Common myeloid progenitor, CD34-positive (primary cell): ENCODE data around the gene RNGTT.

ENCODE experiments used
- CTCF ChIA-PET: fragments of 350-600 bp; sonication (Branson Sonifier 250); formaldehyde crosslinking; loops from one replicate; lab custom pipeline; 2021; ENCODE audit warnings: antibody characterized with exemption; lab: Charles Lee
- POLR2A ChIA-PET: fragments of 350-600 bp; sonication (Branson Sonifier 250); formaldehyde crosslinking; loops from one replicate; lab custom pipeline; 2021; ENCODE audit warnings: antibody characterized with exemption; lab: Charles Lee
- DNase-seq, 3 donors: peaks; one replicate each; pipeline versions ENCODE4 v3.0.0 to v3.0.0-alpha.2; 2013
- H3K27ac ChIP-seq, 2 experiments: 1 replicate in 1 of 2; 2 replicates in 1 of 2; pipeline ENCODE4 v1.7.0; 2013; ENCODE audit warnings: inconsistent platforms in 2 of 2, low read length in 2 of 2, mild to moderate bottlenecking in 2 of 2, low read depth in 1 of 2, moderate library complexity in 1 of 2; ENCODE audit not compliant: severe bottlenecking in 2 of 2, insufficient read depth in 1 of 2, poor library complexity in 1 of 2
- H3K27me3 ChIP-seq, 5 experiments: replicated peaks in 2 of 5; 1 replicate in 3 of 5; 2 replicates in 2 of 5; pipeline versions ENCODE4 v1.6.1 to v1.7.0; 2013; ENCODE audit warnings: low read length in 4 of 5, mild to moderate bottlenecking in 2 of 5, moderate library complexity in 2 of 5, inconsistent platforms in 1 of 5; ENCODE audit not compliant: insufficient read depth in 5 of 5, control insufficient read depth in 4 of 5
- H3K36me3 ChIP-seq, 4 experiments: 1 replicate in 2 of 4; 2 replicates in 2 of 4; pipeline versions ENCODE4 v1.6.1 to v1.7.0; 2013; ENCODE audit warnings: low read length in 3 of 4, control low read depth in 1 of 4, mild to moderate bottlenecking in 1 of 4; ENCODE audit not compliant: control insufficient read depth in 4 of 4, insufficient read depth in 4 of 4
- H3K4me1 ChIP-seq, 4 experiments: 1 replicate in 3 of 4; 2 replicates in 1 of 4; pipeline versions ENCODE4 v1.6.1 to v1.7.1; 2013; ENCODE audit warnings: low read length in 3 of 4, mild to moderate bottlenecking in 3 of 4, control low read depth in 1 of 4, inconsistent platforms in 1 of 4, moderate library complexity in 1 of 4; ENCODE audit not compliant: control insufficient read depth in 4 of 4, insufficient read depth in 4 of 4; ENCODE audit errors: control extremely low read depth in 1 of 4
- H3K4me3 ChIP-seq, 7 experiments: 1 replicate in 4 of 7; 2 replicates in 3 of 7; pipeline versions ENCODE4 v1.5.1 to v1.7.0; 2013; ENCODE audit warnings: mild to moderate bottlenecking in 7 of 7, low read length in 6 of 7, moderate library complexity in 6 of 7, inconsistent platforms in 2 of 7, low read depth in 2 of 7, control low read depth in 1 of 7; ENCODE audit not compliant: insufficient read depth in 4 of 7, control insufficient read depth in 1 of 7; ENCODE audit errors: extremely low read depth in 1 of 7
- H3K9me3 ChIP-seq, 5 experiments: 1 replicate in 4 of 5; 2 replicates in 1 of 5; pipeline versions ENCODE4 v1.6.1 to v1.7.1; 2013; ENCODE audit warnings: low read length in 4 of 5, mild to moderate bottlenecking in 2 of 5, inconsistent platforms in 1 of 5, low read depth in 1 of 5, moderate library complexity in 1 of 5; ENCODE audit not compliant: control insufficient read depth in 4 of 5, insufficient read depth in 2 of 5; ENCODE audit errors: control extremely low read depth in 1 of 5
- WGBS: methylation state at CpG from one replicate; pipeline ENCODE4 v1.1.5; 2013; ENCODE audit not compliant: insufficient coverage; 5-methylcytosine and 5-hydroxymethylcytosine counted together

Gene RNGTT

DNA sequence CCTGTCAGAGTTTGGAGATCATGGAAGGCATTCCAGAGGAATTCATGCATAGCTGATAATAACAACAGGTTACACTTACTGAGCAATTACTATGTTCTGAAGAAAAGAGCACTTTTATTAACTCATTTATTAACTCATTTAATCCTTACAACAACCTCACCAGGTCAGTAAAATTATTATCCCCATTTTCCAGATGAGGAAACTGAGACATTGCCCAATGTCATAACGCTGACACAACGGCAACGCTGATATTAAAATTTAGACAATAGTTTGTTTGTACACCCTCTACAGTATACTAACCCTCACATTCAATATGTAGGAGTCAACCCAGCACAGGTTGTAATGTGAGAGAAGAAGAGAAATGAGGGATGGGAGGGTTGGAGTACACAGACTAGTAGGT lies 105.0 kb downstream of the RNGTT start:
- POLR2A ChIA-PET, result no interaction called here
- no peak overlapping the region for H3K4me3 ChIP-seq
- no CpG with 5 or more reads among the region's 3 CpGs for WGBS

DNA sequence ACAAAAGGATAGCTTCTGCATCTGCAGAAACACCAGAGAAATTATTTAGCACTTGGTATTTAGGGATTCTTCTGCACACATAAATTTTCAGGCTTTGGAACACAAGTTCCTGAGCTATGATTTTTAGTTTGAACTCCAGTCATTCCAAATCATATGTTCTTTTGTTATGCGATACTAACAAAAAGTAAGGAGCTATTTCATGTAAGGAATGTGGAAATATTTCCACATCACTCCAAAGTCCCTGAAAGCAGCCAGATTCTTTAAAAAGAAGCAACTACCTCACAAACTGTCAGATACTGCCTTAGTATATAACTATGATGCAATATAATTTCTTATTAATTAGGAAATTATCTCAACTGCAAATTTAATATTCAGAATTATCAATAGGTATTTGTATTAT lies 106.9 kb downstream of the RNGTT start:
- H3K4me3 ChIP-seq, result no peak overlapping the region
- no peaks in the 10 kb centered on the region for H3K4me1 ChIP-seq
- peaks cover 0 to 3% (median 0%) of the 10 kb centered on the region in 4 experiments for H3K36me3 ChIP-seq
- CTCF ChIA-PET, result interaction anchor here (1.1 kb wide), 1 partner anchor 15 kb away, joined by 4 read pairs; no protein-coding TSS in a partner anchor
- H3K27ac ChIP-seq, result no peak overlapping the region
- no peaks in the 10 kb centered on the region for H3K9me3 ChIP-seq
- H3K27me3 ChIP-seq, result no peaks in the 10 kb centered on the region
- POLR2A ChIA-PET, result no interaction called here
- no peak for DNase-seq
- WGBS, result no CpG with 5 or more reads among the region's 1 CpG

More for the DNA sequence above, 105.0 kb downstream of the RNGTT start:
- H3K9me3 ChIP-seq, result no peaks in the 10 kb centered on the region
- no peak for DNase-seq
- no peaks in the 10 kb centered on the region for H3K4me1 ChIP-seq
- CTCF ChIA-PET, result interaction anchor here (0.8 to 1.7 kb wide), 2 partner anchors 13 to 1706 kb away, joined by 3 to 4 read pairs; no protein-coding TSS in a partner anchor
- H3K27me3 ChIP-seq, result no peaks in the 10 kb centered on the region
- H3K36me3 ChIP-seq, result peaks cover 0 to 8% (median 3%) of the 10 kb centered on the region in 4 experiments
- no peak overlapping the region for H3K27ac ChIP-seq

DNA sequence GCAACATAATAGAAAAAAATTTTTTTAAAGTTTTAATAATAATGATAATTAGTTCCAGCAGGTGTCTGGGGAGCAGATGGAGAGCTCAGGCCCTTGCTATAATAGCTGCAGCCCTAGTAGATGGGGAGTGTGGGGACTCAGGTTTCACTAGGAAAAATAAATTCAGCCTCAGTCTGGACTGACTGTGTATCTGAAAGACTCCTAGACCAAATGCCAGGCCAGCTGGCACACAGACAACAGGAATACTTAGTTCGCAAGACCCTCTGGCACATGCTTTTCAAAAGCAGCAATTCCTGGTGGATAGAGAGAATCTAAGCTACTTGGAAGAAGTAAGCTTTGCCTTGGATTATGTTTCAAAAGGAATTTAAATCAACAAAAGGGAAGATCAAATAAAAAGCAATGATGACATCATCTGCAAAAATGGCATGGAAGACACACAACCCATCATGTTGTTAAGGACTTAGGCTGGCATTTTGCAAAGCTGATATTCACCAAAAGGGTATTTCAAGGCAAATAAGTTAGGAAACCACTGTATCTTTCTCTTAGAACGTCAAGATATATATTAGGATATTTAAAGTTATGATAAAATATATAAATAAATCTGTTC lies 107.8 kb downstream of the RNGTT start:
- Histone ChIP-seq H3K27ac (no peak overlapping the region), H3K27me3 (no peaks in the 10 kb centered on the region), H3K4me1 (no peaks in the 10 kb centered on the region), H3K36me3 (peaks cover 0 to 3% (median 0%) of the 10 kb centered on the region in 4 experiments), H3K9me3 (no peaks in the 10 kb centered on the region), H3K4me3 (no peak overlapping the region)
- ChIA-PET POLR2A (no interaction called here), CTCF (interaction anchor here (1.1 to 1.5 kb wide), 2 partner anchors 16 to 17 kb away, joined by 3 to 4 read pairs; no protein-coding TSS in a partner anchor)
- DNase-seq, result no peak
- no CpG with 5 or more reads among the region's 2 CpGs for WGBS

DNA sequence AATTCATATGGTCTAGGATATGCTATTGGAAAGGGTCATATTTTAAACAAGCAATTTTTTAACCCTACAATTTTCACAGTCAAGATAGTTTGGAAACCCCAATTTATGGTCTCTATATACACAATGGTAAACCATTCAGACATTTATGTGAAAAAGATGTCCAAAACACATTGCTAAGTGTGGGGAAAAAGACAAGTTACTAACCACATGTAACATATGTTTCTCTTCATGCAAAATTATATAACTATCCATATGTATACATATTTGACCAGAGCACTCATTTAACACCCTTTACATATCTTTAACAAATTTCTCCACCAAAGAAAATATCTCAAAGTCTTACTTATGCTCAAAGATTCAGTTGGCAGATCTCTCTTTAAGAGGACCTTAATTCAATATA lies 110.6 kb downstream of the RNGTT start:
- Histone ChIP-seq H3K4me1 (no peaks in the 10 kb centered on the region), H3K36me3 (no peaks in the 10 kb centered on the region), H3K9me3 (no peaks in the 10 kb centered on the region), H3K27ac (no peak overlapping the region), H3K27me3 (no peaks in the 10 kb centered on the region), H3K4me3 (no peak overlapping the region)
- ChIA-PET POLR2A (no interaction called here), CTCF (no interaction called here)
- no peak for DNase-seq

DNA sequence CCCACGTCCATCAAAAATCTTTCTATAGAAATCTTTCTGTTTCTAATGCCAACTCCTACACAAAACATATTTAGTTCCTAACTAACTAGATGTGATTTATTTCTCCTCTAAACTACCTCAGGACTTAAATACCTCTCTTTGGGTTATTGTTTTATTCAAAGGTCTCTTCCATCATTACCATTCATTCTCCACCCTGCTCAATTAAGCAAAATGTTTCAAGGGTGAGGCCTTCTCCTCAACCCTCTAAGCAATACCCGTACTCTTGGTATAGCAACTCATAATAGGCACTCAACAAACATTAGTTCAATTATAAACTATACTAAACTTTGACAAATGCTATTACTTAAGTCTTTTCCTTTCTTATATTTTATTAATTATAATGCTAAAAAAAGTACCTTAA lies 111.4 kb downstream of the RNGTT start:
- no peaks in the 10 kb centered on the region for H3K27me3 ChIP-seq

DNA sequence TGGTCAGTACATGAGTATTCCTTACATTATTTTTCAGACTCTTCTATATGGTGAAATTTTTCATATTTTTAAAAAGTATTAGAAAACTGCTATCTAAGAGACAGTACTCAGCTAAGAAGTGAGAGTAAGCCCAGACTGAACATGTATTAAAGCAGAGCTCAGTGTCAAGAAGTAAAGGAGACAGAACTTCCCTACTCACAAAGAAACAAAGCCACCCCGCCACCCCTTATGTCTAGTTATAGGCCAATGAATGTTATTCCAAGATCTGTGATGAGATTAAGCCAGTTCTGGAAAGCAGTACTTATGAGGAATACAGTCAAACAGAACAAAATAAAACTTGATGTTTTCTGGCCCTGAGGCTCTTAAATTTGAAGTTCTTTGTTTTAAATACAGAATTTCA lies 114.5 kb downstream of the RNGTT start:
- no peaks in the 10 kb centered on the region for H3K4me1 ChIP-seq

More for the DNA sequence above, 111.4 kb downstream of the RNGTT start:
- no peak for DNase-seq
- CTCF ChIA-PET, result no interaction called here
- no peak overlapping the region for H3K27ac ChIP-seq
- POLR2A ChIA-PET, result no interaction called here
- no peaks in the 10 kb centered on the region for H3K9me3 ChIP-seq
- no peak overlapping the region for H3K4me3 ChIP-seq
- WGBS, result no CpG with 5 or more reads among the region's 2 CpGs
- H3K36me3 ChIP-seq, result no peaks in the 10 kb centered on the region
- H3K4me1 ChIP-seq, result no peaks in the 10 kb centered on the region

DNA sequence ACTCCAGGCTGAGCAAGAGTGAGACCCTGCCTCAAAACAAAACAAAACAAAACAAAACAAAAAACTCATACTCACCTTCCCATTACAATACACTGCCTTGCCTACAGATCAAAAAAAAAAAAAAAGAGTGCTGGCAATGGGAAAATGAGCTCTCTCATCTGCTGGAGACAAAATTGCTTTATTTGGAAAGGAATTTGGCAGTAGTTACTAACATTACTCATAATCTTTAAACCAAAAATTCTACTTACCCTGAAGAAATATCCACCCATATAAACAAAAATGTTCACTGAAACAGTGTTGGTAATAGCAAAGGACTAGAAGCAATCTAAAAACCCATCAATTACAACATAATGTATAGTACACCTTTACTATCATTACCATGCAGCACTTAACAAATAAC lies 120.4 kb downstream of the RNGTT start:
- Histone ChIP-seq H3K27ac (no peak overlapping the region), H3K9me3 (no peaks in the 10 kb centered on the region), H3K36me3 (peaks cover 8 to 11% (median 11%) of the 10 kb centered on the region in 4 experiments), H3K27me3 (no peaks in the 10 kb centered on the region), H3K4me3 (no peak overlapping the region), H3K4me1 (no peaks in the 10 kb centered on the region)
- DNase-seq, result no peak
- POLR2A ChIA-PET, result no interaction called here
- CTCF ChIA-PET, result interaction anchor here (0.9 kb wide), 1 partner anchor 28 kb away, joined by 3 read pairs; no protein-coding TSS in a partner anchor

More for the DNA sequence above, 114.5 kb downstream of the RNGTT start:
- no peak for DNase-seq
- Histone ChIP-seq H3K4me3 (no peak overlapping the region), H3K27ac (no peak overlapping the region), H3K36me3 (peaks cover 2 to 6% (median 6%) of the 10 kb centered on the region in 4 experiments), H3K27me3 (no peaks in the 10 kb centered on the region), H3K9me3 (no peaks in the 10 kb centered on the region)
- ChIA-PET CTCF (interaction anchor here (1.9 kb wide), 1 partner anchor 22 kb away, joined by 5 read pairs; no protein-coding TSS in a partner anchor), POLR2A (no interaction called here)
- no CpG with 5 or more reads among the region's 1 CpG for WGBS
